Sigmoid colon (tissue), 3 donors: ENCODE results near the gene HPDL.
"Not testable (repeated sequence)": the region's sequence is repeated elsewhere in the genome, so short reads cannot be mapped to it uniquely, and the experiment has no call there.

Source experiments
- CTCF ChIP-seq, 4 experiments: fragments of 450-650 bp in 3 of 4; fragments of 200-600 bp in 1 of 4; IDR thresholded peaks; one replicate each; pipeline ENCODE4 v1.5.1; 2016 to 2019; ENCODE audit warnings: antibody characterized with exemption in 4 of 4, mild to moderate bottlenecking in 3 of 4, moderate library complexity in 2 of 4
- POLR2A ChIP-seq, 2 donors: fragments of 450-650 bp; IDR thresholded peaks; one replicate each; pipeline ENCODE4 v1.6.1; 2016; ENCODE audit warnings: antibody characterized with exemption in 2 of 2, mild to moderate bottlenecking in 2 of 2, moderate library complexity in 2 of 2

- not testable (repeated sequence) for TF ChIP-seq POLR2A, CTCF (IDR thresholded peaks at IDR 0.05)
Measured at GRCh38 chr1:45284858-45285257, 41.8 kb upstream of the HPDL start.
